ENCODE data around the gene ULK2.

ULK2 gene

GRCh38 chr17:19746517-19746916 is 121.2 kb downstream of the ULK2 start:
- no peak for TF ChIP-seq JUND (IDR thresholded peaks at IDR 0.05; ENCODE audit: low read depth)
- in situ Hi-C loops (cut with HindIII; ENCODE audit: low pct_unique_long_range_greater_than_20kb, low sequenced_read_pairs) = no loop called here
- DNase-seq (ENCODE audit: low read depth in 1 of 2, low spot score in 1 of 2) = no peak

- in situ Hi-C loops (cut with HindIII; ENCODE audit: low pct_unique_long_range_greater_than_20kb, low sequenced_read_pairs) = no loop called here
These were observed 122.6 kb downstream of the ULK2 start for GRCh38 chr17:19744922-19745757.

GRCh38 chr17:19744492-19744891 is 123.2 kb downstream of the ULK2 start:
- DNase-seq (ENCODE audit: low read depth in 1 of 2, low spot score in 1 of 2) = no peak
- no peak for TF ChIP-seq JUND (IDR thresholded peaks at IDR 0.05; ENCODE audit: low read depth)
- in situ Hi-C loops (cut with HindIII; ENCODE audit: low pct_unique_long_range_greater_than_20kb, low sequenced_read_pairs) = no loop called here

More at GRCh38 chr17:19744922-19745757, 122.6 kb downstream of the ULK2 start:
- DNase-seq (ENCODE audit: low read depth in 1 of 2, low spot score in 1 of 2) = peak; percentile 68 to 78
- TF ChIP-seq JUND (IDR thresholded peaks at IDR 0.05; ENCODE audit: low read depth) = no peak

GRCh38 chr17:19743101-19744100 is 124.3 kb downstream of the ULK2 start:
- in situ Hi-C loops (cut with HindIII; ENCODE audit: low pct_unique_long_range_greater_than_20kb, low sequenced_read_pairs) = no loop called here
- no peak for DNase-seq (ENCODE audit: low read depth in 1 of 2, low spot score in 1 of 2)
- no peak for TF ChIP-seq JUND (IDR thresholded peaks at IDR 0.05; ENCODE audit: low read depth)

GRCh38 chr17:19742495-19742894 is 125.2 kb downstream of the ULK2 start:
- DNase-seq (ENCODE audit: low read depth in 1 of 2, low spot score in 1 of 2) = no peak
- in situ Hi-C loops (cut with HindIII; ENCODE audit: low pct_unique_long_range_greater_than_20kb, low sequenced_read_pairs) = no loop called here
- no peak for TF ChIP-seq JUND (IDR thresholded peaks at IDR 0.05; ENCODE audit: low read depth)

- no peak for DNase-seq (ENCODE audit: low read depth in 1 of 2, low spot score in 1 of 2)
- no peak for TF ChIP-seq JUND (IDR thresholded peaks at IDR 0.05; ENCODE audit: low read depth)
- in situ Hi-C loops (cut with HindIII; ENCODE audit: low pct_unique_long_range_greater_than_20kb, low sequenced_read_pairs) = no loop called here
These were observed 125.8 kb downstream of the ULK2 start for GRCh38 chr17:19741832-19742457.

GRCh38 chr17:19740933-19741332 is 126.8 kb downstream of the ULK2 start:
- in situ Hi-C loops (cut with HindIII; ENCODE audit: low pct_unique_long_range_greater_than_20kb, low sequenced_read_pairs) = no loop called here
- DNase-seq (ENCODE audit: low read depth in 1 of 2, low spot score in 1 of 2) = no peak
- no peak for TF ChIP-seq JUND (IDR thresholded peaks at IDR 0.05; ENCODE audit: low read depth)

GRCh38 chr17:19739241-19740201 is 128.2 kb downstream of the ULK2 start:
- in situ Hi-C loops (cut with HindIII; ENCODE audit: low pct_unique_long_range_greater_than_20kb, low sequenced_read_pairs) = no loop called here
- TF ChIP-seq JUND (IDR thresholded peaks at IDR 0.05; ENCODE audit: low read depth) = no peak

GRCh38 chr17:19738757-19739156 is 129.0 kb downstream of the ULK2 start:
- TF ChIP-seq JUND (IDR thresholded peaks at IDR 0.05; ENCODE audit: low read depth) = no peak
- in situ Hi-C loops (cut with HindIII; ENCODE audit: low pct_unique_long_range_greater_than_20kb, low sequenced_read_pairs) = no loop called here
- no peak for DNase-seq (ENCODE audit: low read depth in 1 of 2, low spot score in 1 of 2)

More at GRCh38 chr17:19739241-19740201, 128.2 kb downstream of the ULK2 start:
- DNase-seq (ENCODE audit: low read depth in 1 of 2, low spot score in 1 of 2) = no peak

- in situ Hi-C loops (cut with HindIII; ENCODE audit: low pct_unique_long_range_greater_than_20kb, low sequenced_read_pairs) = no loop called here
- TF ChIP-seq JUND (IDR thresholded peaks at IDR 0.05; ENCODE audit: low read depth) = no peak
- no peak for DNase-seq (ENCODE audit: low read depth in 1 of 2, low spot score in 1 of 2)
These were observed 129.7 kb downstream of the ULK2 start for GRCh38 chr17:19738073-19738449.

GRCh38 chr17:19737305-19738072 is 130.2 kb downstream of the ULK2 start:
- no peak for TF ChIP-seq JUND (IDR thresholded peaks at IDR 0.05; ENCODE audit: low read depth)

More at GRCh38 chr17:19737305-19738072, 130.2 kb downstream of the ULK2 start:
- no peak for DNase-seq (ENCODE audit: low read depth in 1 of 2, low spot score in 1 of 2)
- in situ Hi-C loops (cut with HindIII; ENCODE audit: low pct_unique_long_range_greater_than_20kb, low sequenced_read_pairs) = no loop called here
